Neural progenitor cell (in vitro differentiated cells): ENCODE results near the gene KNDC1. TPM values are rescaled to one million over a fixed set of nuclear protein-coding genes. Genes with fewer than 3 reads are reported as not detected.

ENCODE experiments used
- DNase-seq: peaks from one replicate; pipeline ENCODE4 v3.0.0-alpha.2; 2016; ENCODE audit warnings: low spot score
- H2AFZ ChIP-seq: fragments of 200-600 bp; sonication (generic); replicated peaks from 2 replicates; pipeline ENCODE4 v1.6.1; 2016; ENCODE audit warnings: antibody characterized with exemption
- H3F3A ChIP-seq: fragments of 200-600 bp; sonication (generic); 2 replicates; pipeline ENCODE4 v1.6.1; 2016; ENCODE audit warnings: antibody characterized with exemption, low read depth
- H3K27ac ChIP-seq: fragments of 200-600 bp; sonication (generic); 2 replicates; pipeline ENCODE4 v1.5.1; 2016; ENCODE audit warnings: mild to moderate bottlenecking
- H3K27me3 ChIP-seq: fragments of 200-600 bp; sonication (generic); 2 replicates; pipeline ENCODE4 v1.6.1; 2016; ENCODE audit warnings: mild to moderate bottlenecking, moderate library complexity
- H3K36me3 ChIP-seq: fragments of 200-600 bp; sonication (generic); 2 replicates; pipeline ENCODE4 v1.5.1; 2016
- H3K4me1 ChIP-seq: fragments of 200-600 bp; sonication (generic); 2 replicates; pipeline ENCODE4 v1.6.1; 2016; ENCODE audit warnings: mixed run types
- H3K4me2 ChIP-seq: fragments of 200-600 bp; sonication (generic); 2 replicates; pipeline ENCODE4 v1.6.1; 2016
- H3K4me3 ChIP-seq: fragments of 200-600 bp; sonication (generic); 2 replicates; pipeline ENCODE4 v1.5.1; 2016
- H3K79me2 ChIP-seq: fragments of 200-600 bp; sonication (generic); 2 replicates; pipeline ENCODE4 v1.6.1; 2016; ENCODE audit warnings: low read depth
- H3K9ac ChIP-seq: fragments of 200-600 bp; sonication (generic); 2 replicates; pipeline ENCODE4 v1.6.1; 2016
- H3K9me3 ChIP-seq: fragments of 200-600 bp; sonication (generic); 2 replicates; pipeline ENCODE4 v1.5.1; 2016; ENCODE audit warnings: low read depth
- H4K20me1 ChIP-seq: fragments of 200-600 bp; sonication (generic); 2 replicates; pipeline ENCODE4 v1.6.1; 2016; ENCODE audit warnings: low read depth
- H3K27ac Mint-ChIP-seq: 3 replicates; pipeline ENCODE4 v1.8.0; 2021; ENCODE audit warnings: mixed read lengths
- H3K27me3 Mint-ChIP-seq: 2 replicates; pipeline ENCODE4 v1.8.0; 2022; ENCODE audit warnings: low read depth, mild to moderate bottlenecking, inconsistent platforms, moderate library complexity, mixed read lengths; ENCODE audit not compliant: insufficient read depth
- H3K36me3 Mint-ChIP-seq: 3 replicates; pipeline ENCODE4 v1.8.0; 2021; ENCODE audit warnings: mixed read lengths
- H3K4me1 Mint-ChIP-seq: 3 replicates; pipeline ENCODE4 v1.8.0; 2021; ENCODE audit warnings: mixed read lengths
- H3K4me3 Mint-ChIP-seq: 3 replicates; pipeline ENCODE4 v1.8.0; 2021; ENCODE audit warnings: mild to moderate bottlenecking, moderate library complexity, mixed read lengths
- H3K9me3 Mint-ChIP-seq: 3 replicates; pipeline ENCODE4 v1.8.0; 2020; ENCODE audit warnings: mixed read lengths
- EZH2 ChIP-seq: fragments of 200-600 bp; sonication (generic); IDR thresholded peaks from 2 replicates; pipeline ENCODE4 v1.6.1; 2017; ENCODE audit warnings: antibody characterized with exemption, mild to moderate bottlenecking, moderate library complexity
- EZH2phosphoT487 ChIP-seq: fragments of 200-600 bp; sonication (generic); IDR thresholded peaks from 2 replicates; pipeline ENCODE4 v1.6.1; 2017; ENCODE audit warnings: antibody characterized with exemption
- total RNA-seq: library from RNA; depleted of rRNA; stranded (reverse); fragments of >200 nt; gene quantifications from 2 replicates; pipeline ENCODE4 v1.2.3, GENCODE V29; 2015; ENCODE audit warnings: low replicate concordance
- TF ChIP-seq, protein P1 (sequence below): fragments of 200-600 bp; sonication (generic); IDR thresholded peaks from 2 replicates; pipeline ENCODE4 v1.5.1; 2017; ENCODE audit warnings: antibody characterized with exemption, mild to moderate bottlenecking

KNDC1 gene
- total RNA-seq, 1 donor from 2014 or later = 1.8 TPM

DNA sequence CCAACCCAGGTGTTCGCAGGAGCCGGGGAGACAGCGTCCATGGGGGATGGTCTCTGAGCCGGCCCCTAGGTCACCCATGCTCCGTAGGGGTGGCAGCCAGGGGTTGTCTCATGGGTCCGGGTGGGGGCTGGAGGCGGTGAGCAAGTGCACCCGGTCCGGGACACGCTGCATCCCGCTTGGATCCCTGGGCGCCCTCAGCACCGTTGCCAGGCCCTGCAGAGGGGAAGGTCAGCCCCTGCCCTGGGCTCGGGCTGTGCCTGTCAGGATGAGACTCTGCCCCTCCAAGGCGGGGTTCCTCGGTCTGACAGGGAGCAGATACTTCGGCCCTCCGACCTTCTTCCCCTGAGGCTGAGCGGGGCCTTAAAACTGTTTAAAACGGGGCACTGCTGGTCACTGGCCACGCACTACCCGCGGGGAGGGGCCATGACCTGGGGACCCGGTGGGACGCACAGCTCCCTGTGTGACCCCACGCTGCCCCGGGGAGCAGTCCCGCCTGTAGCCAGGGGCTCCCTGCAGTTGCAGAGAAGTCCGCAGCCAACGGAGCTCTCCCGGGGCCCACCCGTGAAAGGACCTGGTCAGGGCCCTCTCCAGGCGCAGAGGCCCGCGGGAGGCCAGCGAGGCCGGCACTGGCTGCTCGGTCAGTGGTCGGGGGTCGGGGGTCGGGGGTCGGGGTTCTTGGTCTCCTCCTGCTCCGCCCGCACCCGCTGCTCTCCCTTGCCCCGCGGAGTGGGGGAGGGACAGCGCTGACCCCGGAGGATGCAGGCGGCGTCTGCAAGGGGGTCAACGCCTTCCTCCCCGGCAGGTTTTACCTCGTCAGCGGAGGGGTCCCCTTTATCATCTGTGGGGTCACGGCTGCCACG, 33.4 kb upstream of the KNDC1 start:
- TF ChIP-seq EZH2 = no peak
- TF ChIP-seq, protein P1, sequence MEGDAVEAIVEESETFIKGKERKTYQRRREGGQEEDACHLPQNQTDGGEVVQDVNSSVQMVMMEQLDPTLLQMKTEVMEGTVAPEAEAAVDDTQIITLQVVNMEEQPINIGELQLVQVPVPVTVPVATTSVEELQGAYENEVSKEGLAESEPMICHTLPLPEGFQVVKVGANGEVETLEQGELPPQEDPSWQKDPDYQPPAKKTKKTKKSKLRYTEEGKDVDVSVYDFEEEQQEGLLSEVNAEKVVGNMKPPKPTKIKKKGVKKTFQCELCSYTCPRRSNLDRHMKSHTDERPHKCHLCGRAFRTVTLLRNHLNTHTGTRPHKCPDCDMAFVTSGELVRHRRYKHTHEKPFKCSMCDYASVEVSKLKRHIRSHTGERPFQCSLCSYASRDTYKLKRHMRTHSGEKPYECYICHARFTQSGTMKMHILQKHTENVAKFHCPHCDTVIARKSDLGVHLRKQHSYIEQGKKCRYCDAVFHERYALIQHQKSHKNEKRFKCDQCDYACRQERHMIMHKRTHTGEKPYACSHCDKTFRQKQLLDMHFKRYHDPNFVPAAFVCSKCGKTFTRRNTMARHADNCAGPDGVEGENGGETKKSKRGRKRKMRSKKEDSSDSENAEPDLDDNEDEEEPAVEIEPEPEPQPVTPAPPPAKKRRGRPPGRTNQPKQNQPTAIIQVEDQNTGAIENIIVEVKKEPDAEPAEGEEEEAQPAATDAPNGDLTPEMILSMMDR = no peak
- no peak for TF ChIP-seq EZH2phosphoT487
- no peaks in the 10 kb centered on the region for H3K4me1 ChIP-seq
- peaks cover 5% of the 10 kb centered on the region for H3K4me1 Mint-ChIP-seq
- no peaks in the 10 kb centered on the region for H4K20me1 ChIP-seq
- DNase-seq = no peak
- no peak overlapping the region for H3K4me3 ChIP-seq
- no peak overlapping the region for H3K4me3 Mint-ChIP-seq
- no peak overlapping the region for H3K27ac Mint-ChIP-seq
- H3K36me3 ChIP-seq = no peaks in the 10 kb centered on the region
- H3K36me3 Mint-ChIP-seq = no peaks in the 10 kb centered on the region
- H3K27me3 ChIP-seq = peaks cover 27% of the 10 kb centered on the region
- no peaks in the 10 kb centered on the region for H3K9me3 ChIP-seq
- H3F3A ChIP-seq = no peaks in the 10 kb centered on the region
- no peaks in the 10 kb centered on the region for H3K79me2 ChIP-seq
- H3K4me2 ChIP-seq = no peak overlapping the region
- peaks cover 14% of the 10 kb centered on the region for H3K27me3 Mint-ChIP-seq
- H3K9me3 Mint-ChIP-seq = no peaks in the 10 kb centered on the region
- no peak overlapping the region for H3K27ac ChIP-seq
- H2AFZ ChIP-seq = no peak overlapping the region
- H3K9ac ChIP-seq = no peak overlapping the region

DNA sequence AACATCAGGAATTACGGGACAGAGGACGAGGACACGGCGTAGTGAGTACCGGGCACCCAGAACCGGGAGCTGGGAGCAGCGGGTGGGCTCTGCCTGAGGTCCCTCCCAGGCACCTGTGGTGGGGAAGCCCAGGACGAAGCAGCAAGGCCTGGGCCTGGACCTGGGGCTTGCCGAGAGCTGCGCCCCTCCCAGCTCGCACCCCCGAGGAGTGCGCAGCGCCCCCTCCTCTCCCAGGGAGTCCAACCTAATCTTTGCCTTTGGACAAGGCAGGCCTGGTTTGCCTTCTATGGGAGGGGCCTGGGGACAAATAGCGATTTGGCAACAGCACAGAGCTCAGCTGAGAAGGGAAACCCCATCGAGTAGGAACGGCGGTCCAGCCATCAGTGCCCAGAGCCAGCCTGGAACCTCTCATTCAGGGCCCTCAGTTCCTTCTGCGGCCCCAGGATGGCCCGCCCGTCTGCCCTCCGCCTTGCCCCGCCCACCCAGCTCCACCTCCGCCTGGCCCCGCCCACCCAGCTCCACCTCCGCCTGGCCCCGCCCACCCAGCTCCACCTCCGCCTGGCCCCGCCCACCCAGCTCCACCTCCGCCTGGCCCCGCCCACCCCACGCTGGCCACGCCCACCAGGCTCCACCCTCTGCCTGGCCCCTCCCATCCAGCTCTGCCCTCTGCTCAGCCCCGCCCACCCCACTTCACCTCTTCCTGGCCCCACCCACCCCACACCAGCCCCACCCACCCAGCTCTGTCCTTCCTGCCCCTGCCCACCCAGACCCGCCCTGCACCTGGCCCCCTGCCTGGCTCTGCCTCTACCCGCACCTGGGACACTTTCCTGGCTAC, 32.5 kb upstream of the KNDC1 start:
- no peaks in the 10 kb centered on the region for H3K79me2 ChIP-seq
- H3K4me1 Mint-ChIP-seq = peaks cover 5% of the 10 kb centered on the region
- DNase-seq = no peak
- H3K9me3 ChIP-seq = no peaks in the 10 kb centered on the region
- H3K4me1 ChIP-seq = no peaks in the 10 kb centered on the region
- no peak overlapping the region for H3K27ac Mint-ChIP-seq
- no peaks in the 10 kb centered on the region for H3F3A ChIP-seq
- no peak overlapping the region for H3K4me2 ChIP-seq
- no peaks in the 10 kb centered on the region for H4K20me1 ChIP-seq
- H3K36me3 ChIP-seq = no peaks in the 10 kb centered on the region
- no peak overlapping the region for H3K27ac ChIP-seq
- H3K9me3 Mint-ChIP-seq = no peaks in the 10 kb centered on the region
- H3K4me3 Mint-ChIP-seq = no peak overlapping the region
- H3K36me3 Mint-ChIP-seq = no peaks in the 10 kb centered on the region
- peaks cover 27% of the 10 kb centered on the region for H3K27me3 ChIP-seq
- H3K27me3 Mint-ChIP-seq = peaks cover 14% of the 10 kb centered on the region
- H3K9ac ChIP-seq = no peak overlapping the region
- no peak overlapping the region for H2AFZ ChIP-seq
- H3K4me3 ChIP-seq = no peak overlapping the region
- TF ChIP-seq EZH2 (no peak), EZH2phosphoT487 (no peak)
- TF ChIP-seq, protein P1 = no peak

- no peaks in the 10 kb centered on the region for H3K79me2 ChIP-seq
- H3F3A ChIP-seq = no peaks in the 10 kb centered on the region
- no peak overlapping the region for H3K4me3 ChIP-seq
- no peaks in the 10 kb centered on the region for H3K9me3 ChIP-seq
- Mint-ChIP-seq H3K4me3 (no peak overlapping the region), H3K27me3 (peaks cover 14% of the 10 kb centered on the region), H3K4me1 (peaks cover 5% of the 10 kb centered on the region), H3K27ac (no peak overlapping the region), H3K36me3 (no peaks in the 10 kb centered on the region), H3K9me3 (no peaks in the 10 kb centered on the region)
- H3K9ac ChIP-seq = no peak overlapping the region
- peaks cover 25% of the 10 kb centered on the region for H3K27me3 ChIP-seq
- H3K4me2 ChIP-seq = no peak overlapping the region
- TF ChIP-seq EZH2 = no peak
- no peak for TF ChIP-seq EZH2phosphoT487
- TF ChIP-seq, protein P1 = no peak
- H2AFZ ChIP-seq = no peak overlapping the region
- DNase-seq = no peak
- no peaks in the 10 kb centered on the region for H3K4me1 ChIP-seq
- no peak overlapping the region for H3K27ac ChIP-seq
- H3K36me3 ChIP-seq = no peaks in the 10 kb centered on the region
- no peaks in the 10 kb centered on the region for H4K20me1 ChIP-seq
Observed at GRCh38 chr10:133128126-133129070, 31.6 kb upstream of the KNDC1 start.
